ENCODE measurements around the gene PEX10. TPM values are rescaled to one million over a fixed set of nuclear protein-coding genes. Genes with fewer than 3 reads are reported as not detected.

The PEX10 gene
- total RNA-seq, 1 donor: 34.7 TPM

- DNase-seq (ENCODE audit: insufficient read length, low spot score, missing footprints): peak; percentile 46
- no peak overlapping the region for H3K4me2 ChIP-seq (ENCODE audit: insufficient read depth, low read length)
- no peak overlapping the region for H3K4me3 ChIP-seq (ENCODE audit: insufficient read depth, low read length)
- H3K79me2 ChIP-seq (ENCODE audit: insufficient read depth, low read length): peaks cover 32% of the 10 kb centered on the region
- no peak overlapping the region for H3K27ac ChIP-seq (ENCODE audit: low read depth, low read length)
- peaks cover 15% of the 10 kb centered on the region for H3K4me1 ChIP-seq (ENCODE audit: insufficient read depth, low read length)
- peaks cover 16% of the 10 kb centered on the region for H3K36me3 ChIP-seq (ENCODE audit: insufficient read depth, low read length)
- no peak for TF ChIP-seq CTCF (IDR thresholded peaks at IDR 0.05; ENCODE audit: extremely low read depth, low read depth, low read length)
- H2AFZ ChIP-seq (ENCODE audit: low read length): no peak overlapping the region
- peaks cover 12% of the 10 kb centered on the region for H4K20me1 ChIP-seq (ENCODE audit: insufficient read depth, low read length)
- no peaks in the 10 kb centered on the region for H3K27me3 ChIP-seq (ENCODE audit: insufficient read depth, low read length)
- H3K9me3 ChIP-seq (ENCODE audit: low read depth, low read length): no peaks in the 10 kb centered on the region
Measured at GRCh38 chr1:2388004-2388913, 24.1 kb downstream of the PEX10 start.

- Histone ChIP-seq H3K4me1 (ENCODE audit: insufficient read depth, low read length) (peaks cover 7% of the 10 kb centered on the region), H4K20me1 (ENCODE audit: insufficient read depth, low read length) (no peaks in the 10 kb centered on the region), H3K9me3 (ENCODE audit: low read depth, low read length) (no peaks in the 10 kb centered on the region), H3K27ac (ENCODE audit: low read depth, low read length) (no peak overlapping the region), H3K27me3 (ENCODE audit: insufficient read depth, low read length) (no peaks in the 10 kb centered on the region), H3K4me3 (ENCODE audit: insufficient read depth, low read length) (no peak overlapping the region), H3K79me2 (ENCODE audit: insufficient read depth, low read length) (peaks cover 19% of the 10 kb centered on the region), H3K36me3 (ENCODE audit: insufficient read depth, low read length) (peaks cover 12% of the 10 kb centered on the region), H2AFZ (ENCODE audit: low read length) (no peak overlapping the region), H3K4me2 (ENCODE audit: insufficient read depth, low read length) (no peak overlapping the region)
- TF ChIP-seq CTCF (IDR thresholded peaks at IDR 0.05; ENCODE audit: extremely low read depth, low read depth, low read length): no peak
- DNase-seq (ENCODE audit: insufficient read length, low spot score, missing footprints): peak; percentile 79
Measured at GRCh38 chr1:2386636-2387611, 25.4 kb downstream of the PEX10 start.

- Histone ChIP-seq H4K20me1 (ENCODE audit: insufficient read depth, low read length) (no peaks in the 10 kb centered on the region), H3K79me2 (ENCODE audit: insufficient read depth, low read length) (peaks cover 11% of the 10 kb centered on the region), H2AFZ (ENCODE audit: low read length) (no peak overlapping the region), H3K27ac (ENCODE audit: low read depth, low read length) (no peak overlapping the region), H3K4me2 (ENCODE audit: insufficient read depth, low read length) (no peak overlapping the region), H3K9me3 (ENCODE audit: low read depth, low read length) (no peaks in the 10 kb centered on the region), H3K4me3 (ENCODE audit: insufficient read depth, low read length) (no peak overlapping the region), H3K27me3 (ENCODE audit: insufficient read depth, low read length) (no peaks in the 10 kb centered on the region), H3K36me3 (ENCODE audit: insufficient read depth, low read length) (peaks cover 12% of the 10 kb centered on the region), H3K4me1 (ENCODE audit: insufficient read depth, low read length) (peaks cover 11% of the 10 kb centered on the region)
- no peak for TF ChIP-seq CTCF (IDR thresholded peaks at IDR 0.05; ENCODE audit: extremely low read depth, low read depth, low read length)
- peak; percentile 92 for DNase-seq (ENCODE audit: insufficient read length, low spot score, missing footprints)
Measured at GRCh38 chr1:2385606-2386280, 26.6 kb downstream of the PEX10 start.
